Epithelial cell of proximal tubule (primary cell): ENCODE results near the gene MSH3. TPM values are rescaled to one million over a fixed set of nuclear protein-coding genes. Genes with fewer than 3 reads are reported as not detected.

Source experiments
- DNase-seq: peaks from one replicate; pipeline ENCODE4 v3.0.0-alpha.2; 2011; ENCODE audit warnings: low read depth
- H3K4me3 ChIP-seq: 2 replicates; pipeline ENCODE4 v1.5.1; 2011; ENCODE audit warnings: low read depth, mild to moderate bottlenecking, low read length
- total RNA-seq: library from RNA; depleted of rRNA; stranded (reverse); fragments of >200 nt; gene quantifications from 2 replicates; pipeline ENCODE4 v1.2.3, GENCODE V29; 2015
- TF ChIP-seq, protein P1 (sequence below): conservative IDR thresholded peaks from 2 replicates; pipeline ENCODE4 v1.5.1; 2012; ENCODE audit warnings: low read depth, mild to moderate bottlenecking, low read length

The MSH3 gene
- total RNA-seq, 1 donor from 2014 or later, result 8.8 TPM

GRCh38 chr5:80905405-80905804 is 251.0 kb downstream of the MSH3 start:
- DNase-seq, result no peak
- no peak overlapping the region for H3K4me3 ChIP-seq
- TF ChIP-seq, protein P1, sequence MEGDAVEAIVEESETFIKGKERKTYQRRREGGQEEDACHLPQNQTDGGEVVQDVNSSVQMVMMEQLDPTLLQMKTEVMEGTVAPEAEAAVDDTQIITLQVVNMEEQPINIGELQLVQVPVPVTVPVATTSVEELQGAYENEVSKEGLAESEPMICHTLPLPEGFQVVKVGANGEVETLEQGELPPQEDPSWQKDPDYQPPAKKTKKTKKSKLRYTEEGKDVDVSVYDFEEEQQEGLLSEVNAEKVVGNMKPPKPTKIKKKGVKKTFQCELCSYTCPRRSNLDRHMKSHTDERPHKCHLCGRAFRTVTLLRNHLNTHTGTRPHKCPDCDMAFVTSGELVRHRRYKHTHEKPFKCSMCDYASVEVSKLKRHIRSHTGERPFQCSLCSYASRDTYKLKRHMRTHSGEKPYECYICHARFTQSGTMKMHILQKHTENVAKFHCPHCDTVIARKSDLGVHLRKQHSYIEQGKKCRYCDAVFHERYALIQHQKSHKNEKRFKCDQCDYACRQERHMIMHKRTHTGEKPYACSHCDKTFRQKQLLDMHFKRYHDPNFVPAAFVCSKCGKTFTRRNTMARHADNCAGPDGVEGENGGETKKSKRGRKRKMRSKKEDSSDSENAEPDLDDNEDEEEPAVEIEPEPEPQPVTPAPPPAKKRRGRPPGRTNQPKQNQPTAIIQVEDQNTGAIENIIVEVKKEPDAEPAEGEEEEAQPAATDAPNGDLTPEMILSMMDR, result no peak

DNA sequence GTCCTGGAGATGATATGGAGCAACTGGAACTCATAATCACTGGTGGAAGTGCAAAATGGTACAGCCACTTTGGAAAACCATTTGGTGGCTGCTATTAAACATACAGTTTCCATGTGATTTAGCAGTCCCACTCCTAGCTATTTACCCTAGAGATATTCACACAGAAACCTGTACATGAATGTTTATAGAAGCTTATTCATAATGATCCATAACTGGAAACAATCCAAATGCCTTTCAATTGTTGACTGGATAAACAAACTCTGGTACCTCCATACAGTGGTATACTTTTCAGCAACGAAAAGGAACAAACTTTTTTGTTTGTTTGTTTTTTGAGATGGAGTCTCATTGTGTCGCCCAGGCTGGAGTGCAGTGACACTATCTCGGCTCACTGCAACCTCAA is 258.0 kb downstream of the MSH3 start:
- TF ChIP-seq, protein P1, result no peak
- DNase-seq, result no peak
- no peak overlapping the region for H3K4me3 ChIP-seq

DNA sequence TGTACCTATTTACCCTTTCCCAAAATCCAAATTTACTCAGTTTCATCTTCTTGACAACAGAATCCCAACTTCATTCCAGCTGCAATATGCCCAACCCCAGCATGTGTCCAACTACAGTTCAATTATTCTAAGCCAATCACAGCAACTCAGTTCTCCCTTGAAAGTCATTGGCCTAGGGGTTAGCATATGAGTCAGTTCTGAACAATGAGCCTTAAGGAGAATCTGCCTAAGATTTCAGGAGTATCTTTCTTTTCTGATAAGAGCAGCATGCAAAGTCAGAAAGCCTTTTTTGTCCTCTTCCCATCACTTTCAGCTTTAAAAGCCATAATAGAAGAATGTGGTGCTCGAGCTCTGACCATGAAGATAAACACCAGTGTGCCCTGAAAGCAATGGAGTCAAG is 261.3 kb downstream of the MSH3 start:
- no peak overlapping the region for H3K4me3 ChIP-seq
- TF ChIP-seq, protein P1, result no peak
- no peak for DNase-seq

DNA sequence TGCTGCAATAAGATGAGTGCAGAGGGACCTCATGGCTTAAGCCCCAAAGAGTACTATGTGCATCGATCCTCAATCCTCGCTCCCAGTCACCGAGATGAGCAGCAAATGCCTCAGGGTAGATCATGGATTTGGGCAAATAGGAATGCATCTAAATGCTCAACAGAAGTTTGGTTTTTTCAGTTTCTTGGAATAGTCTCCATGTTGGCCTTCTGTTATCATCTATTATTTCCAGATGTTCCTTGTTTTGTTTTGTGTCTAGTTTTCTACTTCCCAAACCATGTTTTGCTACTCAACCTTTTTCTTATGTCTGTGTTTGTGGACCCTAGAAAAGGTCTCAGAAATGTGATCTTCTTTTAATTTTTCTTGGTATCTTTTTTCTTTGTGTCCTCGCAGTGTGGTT is 262.2 kb downstream of the MSH3 start:
- no peak overlapping the region for H3K4me3 ChIP-seq
- no peak for DNase-seq
- TF ChIP-seq, protein P1, result no peak

GRCh38 chr5:80917631-80918030 is 263.2 kb downstream of the MSH3 start:
- TF ChIP-seq, protein P1, result no peak
- DNase-seq, result no peak
- no peak overlapping the region for H3K4me3 ChIP-seq

GRCh38 chr5:80919678-80920196 is 265.3 kb downstream of the MSH3 start:
- DNase-seq, result no peak
- H3K4me3 ChIP-seq, result no peak overlapping the region
- TF ChIP-seq, protein P1, result no peak

- no peak for DNase-seq
- no peak overlapping the region for H3K4me3 ChIP-seq
- TF ChIP-seq, protein P1, result no peak
Observed at GRCh38 chr5:80920333-80920732, 265.9 kb downstream of the MSH3 start.
